Measurements from ENCODE around the gene PPM1D. TPM values are rescaled to one million over a fixed set of nuclear protein-coding genes. Genes with fewer than 3 reads are reported as not detected.

The PPM1D gene
- total and polyA plus RNA-seq, 2 donors (not counting 1 experiment from before 2014, with no cell fraction given) = 6.5 to 27.2 TPM

DNA sequence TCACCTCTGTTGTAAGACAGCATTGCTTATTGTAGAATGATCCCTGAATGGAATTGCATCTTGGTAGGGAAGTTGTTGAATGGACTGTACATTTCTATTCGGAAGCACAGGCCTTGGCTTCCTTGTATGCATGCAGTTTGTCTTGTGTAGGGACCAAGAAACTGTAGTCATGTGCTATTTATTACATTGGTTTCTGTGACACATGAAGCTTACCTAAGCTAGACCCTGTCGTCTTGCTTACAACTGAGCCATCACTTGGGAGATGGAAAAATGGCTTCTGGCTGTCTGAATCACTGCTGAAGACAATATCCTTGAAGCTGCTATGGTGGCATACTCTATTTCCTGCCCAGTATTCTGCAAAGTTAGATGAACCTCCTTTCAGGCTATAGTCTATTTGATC, 29.1 kb downstream of the PPM1D start:
- peaks cover 5% of the 10 kb centered on the region for H4K20me1 ChIP-seq (ENCODE audit: control insufficient read depth, insufficient read depth, low read length, poor library complexity, severe bottlenecking)
- intact Hi-C loops (cut with micrococcal nuclease) = no loop called here
- WGBS (ENCODE audit: insufficient coverage) = 100% methylated on average over 1 of the region's 2 CpGs
- H3K4me3 Mint-ChIP-seq = no peak overlapping the region
- H3K27me3 ChIP-seq (replicated peaks in 1 of 4; ENCODE audit: control extremely low read depth in 1 of 4, control insufficient read depth in 3 of 4, insufficient read depth in 4 of 4, low read length in 3 of 4) = no peaks in the 10 kb centered on the region
- peaks cover under 1% of the 10 kb centered on the region for H3K4me1 Mint-ChIP-seq
- ChIA-PET CTCF (interaction anchor here (0.7 to 1.4 kb wide), 3 partner anchors 9 to 53 kb away, joined by 3 to 5 read pairs (median 4); no protein-coding TSS in a partner anchor), POLR2A (no interaction called here)
- DNase-seq = no peak
- no peak overlapping the region for H3K27ac Mint-ChIP-seq
- H3K4me2 ChIP-seq (replicated peaks; ENCODE audit: low read depth, low read length, poor library complexity, severe bottlenecking) = no peak overlapping the region
- no peaks in the 10 kb centered on the region for H3K9me3 ChIP-seq (ENCODE audit: control extremely low read depth in 1 of 3, control insufficient read depth in 2 of 3, insufficient read depth in 1 of 3, low read length in 2 of 3)
- no peaks in the 10 kb centered on the region for H3K9me3 Mint-ChIP-seq (ENCODE audit: insufficient read depth)
- H3K27ac ChIP-seq (ENCODE audit: low read length in 2 of 2) = no peak overlapping the region
- H3K9ac ChIP-seq (ENCODE audit: low read length) = no peak overlapping the region
- no peak overlapping the region for H3K4me3 ChIP-seq (ENCODE audit: control extremely low read depth in 1 of 5, extremely low read depth in 1 of 5, insufficient read depth in 1 of 5, low read depth in 2 of 5, low read length in 4 of 5)
- H2AFZ ChIP-seq (ENCODE audit: insufficient read depth, low read depth, low read length, poor library complexity, severe bottlenecking) = no peak overlapping the region
- H3K27me3 Mint-ChIP-seq = no peaks in the 10 kb centered on the region
- H3K79me2 ChIP-seq (ENCODE audit: control insufficient read depth, insufficient read depth, low read length) = peaks cover 26% of the 10 kb centered on the region
- H3K36me3 ChIP-seq (replicated peaks in 1 of 2; ENCODE audit: control extremely low read depth in 1 of 2, control insufficient read depth in 1 of 2, extremely low read depth in 1 of 2, insufficient read depth in 2 of 2, low read length in 1 of 2) = peaks cover 5 to 18% of the 10 kb centered on the region in 2 experiments
- no peak for TF ChIP-seq CTCF (IDR thresholded peaks at IDR 0.05)
- TF ChIP-seq EZH2 (IDR thresholded peaks at IDR 0.05; ENCODE audit: borderline replicate concordance, insufficient read depth, low read depth, low read length, poor library complexity, severe bottlenecking) = no peak
- no peaks in the 10 kb centered on the region for H3K4me1 ChIP-seq (ENCODE audit: control insufficient read depth in 2 of 2, insufficient read depth in 2 of 2, low read length in 2 of 2)
- ATAC-seq (ENCODE audit: low read depth) = no peak

DNA sequence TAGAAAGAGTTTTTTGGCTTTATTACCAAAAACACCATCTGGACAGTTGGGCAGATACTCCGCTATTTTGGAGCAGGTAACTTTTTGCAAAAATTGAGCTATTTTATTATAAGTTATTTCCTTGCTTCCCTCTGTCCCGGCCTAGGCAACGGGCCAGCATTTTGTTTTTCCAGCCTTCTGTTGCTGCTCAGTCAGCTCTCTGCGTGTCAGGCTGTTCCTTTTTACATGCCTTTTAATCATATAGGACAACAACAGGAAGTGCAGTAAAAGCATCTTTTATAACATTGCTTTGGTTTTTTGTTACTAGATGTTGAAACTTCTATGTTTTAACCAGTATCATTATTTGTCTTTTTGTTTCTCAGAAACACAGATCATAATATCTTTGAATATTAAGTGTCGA, 30.4 kb downstream of the PPM1D start:
- no peaks in the 10 kb centered on the region for H3K9me3 ChIP-seq (ENCODE audit: control extremely low read depth in 1 of 3, control insufficient read depth in 2 of 3, insufficient read depth in 1 of 3, low read length in 2 of 3)
- H3K9ac ChIP-seq (ENCODE audit: low read length) = no peak overlapping the region
- peaks cover 5% of the 10 kb centered on the region for H4K20me1 ChIP-seq (ENCODE audit: control insufficient read depth, insufficient read depth, low read length, poor library complexity, severe bottlenecking)
- ChIA-PET POLR2A (no interaction called here), CTCF (interaction anchor here (0.7 to 2.9 kb wide), 3 partner anchors 10 to 60 kb away, joined by 3 to 21 read pairs (median 3); no protein-coding TSS in a partner anchor)
- peaks cover 26% of the 10 kb centered on the region for H3K79me2 ChIP-seq (ENCODE audit: control insufficient read depth, insufficient read depth, low read length)
- peaks cover 8 to 28% of the 10 kb centered on the region in 2 experiments for H3K36me3 ChIP-seq (replicated peaks in 1 of 2; ENCODE audit: control extremely low read depth in 1 of 2, control insufficient read depth in 1 of 2, extremely low read depth in 1 of 2, insufficient read depth in 2 of 2, low read length in 1 of 2)
- Mint-ChIP-seq H3K4me3 (no peak overlapping the region), H3K27me3 (no peaks in the 10 kb centered on the region), H3K4me1 (peaks cover 2% of the 10 kb centered on the region), H3K9me3 (ENCODE audit: insufficient read depth) (no peaks in the 10 kb centered on the region), H3K27ac (no peak overlapping the region)
- WGBS (ENCODE audit: insufficient coverage) = no CpG with 5 or more reads among the region's 5 CpGs
- DNase-seq (no peak), ATAC-seq (ENCODE audit: low read depth) (no peak)
- no peak overlapping the region for H2AFZ ChIP-seq (ENCODE audit: insufficient read depth, low read depth, low read length, poor library complexity, severe bottlenecking)
- no peak overlapping the region for H3K4me3 ChIP-seq (ENCODE audit: control extremely low read depth in 1 of 5, extremely low read depth in 1 of 5, insufficient read depth in 1 of 5, low read depth in 2 of 5, low read length in 4 of 5)
- no peaks in the 10 kb centered on the region for H3K4me1 ChIP-seq (ENCODE audit: control insufficient read depth in 2 of 2, insufficient read depth in 2 of 2, low read length in 2 of 2)
- no peak overlapping the region for H3K4me2 ChIP-seq (replicated peaks; ENCODE audit: low read depth, low read length, poor library complexity, severe bottlenecking)
- H3K27ac ChIP-seq (ENCODE audit: low read length in 2 of 2) = no peak overlapping the region
- H3K27me3 ChIP-seq (replicated peaks in 1 of 4; ENCODE audit: control extremely low read depth in 1 of 4, control insufficient read depth in 3 of 4, insufficient read depth in 4 of 4, low read length in 3 of 4) = no peaks in the 10 kb centered on the region
- intact Hi-C loops (cut with micrococcal nuclease) = no loop called here
- TF ChIP-seq EZH2 (IDR thresholded peaks at IDR 0.05; ENCODE audit: borderline replicate concordance, insufficient read depth, low read depth, low read length, poor library complexity, severe bottlenecking) = no peak
- no peak for TF ChIP-seq CTCF (IDR thresholded peaks at IDR 0.05)
